HG03064 (cell line): ENCODE measurements around the gene ODAD4.
A peak's percentile ranks its signal among the peaks of the same experiment; 100 is the strongest.

Experiments used
- ATAC-seq: cut with Tn5 transposase; IDR thresholded peaks from one replicate; pipeline ENCODE4 v1.9.1; 2021; ENCODE audit warnings: low read depth; ENCODE audit not compliant: unreplicated experiment

ODAD4 gene, protein sequence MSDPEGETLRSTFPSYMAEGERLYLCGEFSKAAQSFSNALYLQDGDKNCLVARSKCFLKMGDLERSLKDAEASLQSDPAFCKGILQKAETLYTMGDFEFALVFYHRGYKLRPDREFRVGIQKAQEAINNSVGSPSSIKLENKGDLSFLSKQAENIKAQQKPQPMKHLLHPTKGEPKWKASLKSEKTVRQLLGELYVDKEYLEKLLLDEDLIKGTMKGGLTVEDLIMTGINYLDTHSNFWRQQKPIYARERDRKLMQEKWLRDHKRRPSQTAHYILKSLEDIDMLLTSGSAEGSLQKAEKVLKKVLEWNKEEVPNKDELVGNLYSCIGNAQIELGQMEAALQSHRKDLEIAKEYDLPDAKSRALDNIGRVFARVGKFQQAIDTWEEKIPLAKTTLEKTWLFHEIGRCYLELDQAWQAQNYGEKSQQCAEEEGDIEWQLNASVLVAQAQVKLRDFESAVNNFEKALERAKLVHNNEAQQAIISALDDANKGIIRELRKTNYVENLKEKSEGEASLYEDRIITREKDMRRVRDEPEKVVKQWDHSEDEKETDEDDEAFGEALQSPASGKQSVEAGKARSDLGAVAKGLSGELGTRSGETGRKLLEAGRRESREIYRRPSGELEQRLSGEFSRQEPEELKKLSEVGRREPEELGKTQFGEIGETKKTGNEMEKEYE

DNA sequence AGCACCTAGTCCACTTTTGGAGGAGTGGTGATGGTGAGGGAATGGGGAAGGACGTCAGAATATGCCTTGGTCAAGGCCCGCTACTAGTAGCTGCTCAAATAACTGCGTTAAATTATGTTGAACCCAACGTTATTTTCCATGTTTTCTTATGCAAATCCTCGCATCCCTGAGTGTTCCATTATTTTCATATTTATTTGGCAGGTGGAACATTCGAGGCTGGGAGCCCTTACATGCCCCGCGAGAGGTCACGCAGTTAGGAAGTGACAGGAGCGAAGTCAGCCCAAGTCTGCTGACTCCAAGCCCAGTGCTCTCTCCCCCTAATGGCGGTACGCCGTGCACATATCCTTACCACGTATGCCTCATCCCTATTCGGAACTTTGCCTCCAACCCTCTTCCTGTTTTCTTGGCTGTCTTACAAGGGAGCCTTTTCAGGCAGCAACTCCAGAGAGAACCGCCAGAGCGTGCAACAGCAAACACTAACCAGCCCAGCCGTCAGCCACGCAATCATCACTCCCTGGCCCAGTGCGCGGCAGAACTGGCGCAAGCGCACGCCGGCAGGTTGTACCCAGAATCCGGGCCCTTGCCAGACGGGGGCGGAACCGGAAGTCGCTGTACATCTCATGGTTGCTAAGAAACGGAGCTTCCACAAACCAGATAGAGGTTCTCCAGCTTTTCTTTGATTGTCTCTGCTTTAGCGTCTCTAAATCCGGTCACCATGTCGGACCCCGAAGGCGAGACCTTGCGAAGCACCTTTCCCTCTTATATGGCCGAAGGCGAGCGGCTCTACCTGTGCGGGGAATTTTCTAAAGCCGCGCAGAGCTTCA is at the start of gene ODAD4:
ODAD4 (plus strand) TSS at position 609 of the 824 bp plus-strand sequence; CDS start at position 716, 107 bp downstream.
- ATAC-seq, result peak; percentile 76

DNA sequence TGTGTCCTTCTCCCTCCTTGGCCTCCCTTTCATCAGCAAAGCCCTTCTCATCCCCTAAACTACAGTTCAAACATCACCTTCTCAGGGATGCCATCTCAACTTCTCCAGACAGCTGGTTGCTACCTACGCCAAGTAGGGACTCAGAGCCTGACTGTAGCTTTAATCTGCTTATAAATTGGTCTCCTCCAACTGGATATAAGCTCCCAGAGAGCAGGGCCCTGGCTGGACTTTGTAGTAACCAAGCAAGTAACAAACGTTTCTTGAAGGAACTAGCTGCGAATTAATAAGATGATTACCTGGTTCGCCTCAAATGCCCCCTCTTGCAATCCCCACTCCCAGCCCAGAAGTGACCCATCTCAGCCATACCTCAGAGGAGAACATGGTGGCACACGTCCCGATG is 47.7 kb upstream of the ODAD4 start:
- no peak for ATAC-seq

DNA sequence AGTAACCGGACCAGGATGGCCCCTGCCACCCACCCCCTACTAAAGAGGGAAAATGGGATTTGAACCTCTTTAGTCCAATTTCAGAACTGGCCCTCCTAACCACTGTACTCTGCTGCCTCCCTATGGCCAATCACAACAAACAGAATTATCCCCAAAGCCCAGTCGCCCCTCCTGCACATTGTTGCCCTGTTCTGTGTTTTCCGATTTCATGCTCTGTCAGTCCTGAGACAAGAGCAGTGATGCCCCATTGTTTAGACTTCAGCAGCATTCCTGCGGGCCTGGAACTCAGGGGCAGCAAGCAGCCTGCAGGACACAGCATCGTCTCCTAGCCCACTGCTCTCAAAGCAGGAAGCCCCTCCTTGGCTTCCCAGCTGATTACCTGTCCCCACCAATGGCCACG is 44.7 kb upstream of the ODAD4 start:
- no peak for ATAC-seq

DNA sequence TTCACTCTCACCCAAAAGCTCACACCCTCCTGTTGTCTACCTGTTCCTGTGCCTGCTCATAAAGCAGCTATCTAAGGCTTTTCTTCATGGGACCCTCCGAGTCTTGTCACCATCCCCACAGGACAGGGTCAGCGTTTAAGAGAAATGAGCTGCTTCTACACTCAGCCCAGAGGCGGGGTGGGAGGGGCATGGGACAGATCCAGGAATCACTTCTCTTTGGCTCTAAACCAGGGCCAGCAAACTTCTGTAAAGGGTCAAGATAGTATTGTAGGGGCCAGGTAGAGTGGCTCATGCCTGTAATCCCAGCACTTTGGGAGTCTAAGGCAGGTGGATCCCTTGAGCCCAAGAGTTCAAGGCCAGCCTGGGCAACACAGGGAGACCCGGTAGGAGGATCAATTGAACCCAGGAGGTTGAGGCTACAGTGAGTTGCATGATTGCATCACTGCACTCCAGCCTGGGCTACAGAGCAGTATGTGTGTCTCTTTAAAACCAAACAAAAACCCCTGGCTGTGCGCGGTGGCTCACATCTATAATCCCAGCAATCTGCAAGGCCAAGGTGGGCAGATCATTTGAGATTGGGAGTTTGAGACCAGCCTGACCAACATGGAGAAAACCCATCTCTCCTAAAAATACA is 42.0 kb upstream of the ODAD4 start:
- ATAC-seq, result no peak

DNA sequence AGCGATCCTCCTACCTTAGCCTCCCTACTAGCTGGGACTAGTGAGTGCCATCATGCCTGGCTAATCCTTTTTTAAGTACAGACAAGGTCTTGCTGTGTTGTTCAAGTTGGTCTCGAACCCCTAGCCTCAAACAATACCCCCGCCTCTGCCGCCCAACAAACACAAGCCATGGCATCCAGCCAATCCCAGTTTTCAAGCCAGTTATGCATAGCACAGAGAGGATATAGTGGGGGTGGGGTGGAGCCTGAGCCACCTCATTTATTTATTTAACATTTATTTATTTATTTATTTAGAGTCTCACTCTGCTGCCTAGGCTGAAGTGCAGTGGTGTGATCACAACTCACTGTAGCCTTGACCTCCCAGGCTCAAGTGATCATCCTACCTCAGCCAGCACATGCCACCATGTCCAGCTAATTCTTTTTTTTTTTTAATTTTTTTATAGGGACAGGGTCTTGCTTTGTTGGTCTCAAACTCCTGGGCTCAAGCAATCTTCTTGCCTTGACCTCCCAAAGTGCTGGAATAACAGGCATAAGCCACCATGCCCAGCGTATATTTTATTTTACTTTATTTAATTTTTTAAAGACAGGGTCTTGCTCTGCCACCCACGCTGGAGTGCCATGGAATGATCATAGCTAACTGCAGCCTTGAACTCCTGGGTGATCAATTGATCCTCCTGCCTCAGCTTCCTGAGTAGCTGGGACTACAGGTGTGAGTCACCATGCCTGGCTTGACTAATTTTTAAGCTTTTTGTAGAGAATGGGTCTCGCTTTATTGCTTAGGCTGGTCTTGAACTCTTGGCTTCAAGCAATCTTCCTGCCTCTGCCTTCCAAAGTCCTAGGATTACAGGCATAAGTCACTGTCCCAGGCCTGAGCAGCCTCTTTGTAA is 39.0 kb upstream of the ODAD4 start:
- ATAC-seq, result no peak

DNA sequence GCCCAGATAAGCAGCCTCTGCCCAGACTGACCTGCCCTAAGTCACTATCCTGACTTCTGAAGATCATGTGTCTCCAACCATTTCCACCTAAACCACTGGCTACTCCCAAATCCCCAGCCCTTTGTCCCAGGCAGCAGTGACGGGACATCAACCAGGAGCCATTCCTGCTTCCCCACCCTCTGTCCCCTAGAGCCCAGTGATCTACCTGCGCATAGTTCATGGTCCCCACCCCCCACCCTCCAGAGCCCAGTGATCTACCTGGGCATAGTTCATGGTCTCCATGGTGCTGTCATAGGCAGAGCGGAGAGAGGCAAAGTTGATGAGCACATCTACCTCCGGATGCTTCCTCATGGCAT is 38.4 kb upstream of the ODAD4 start:
- ATAC-seq, result no peak

DNA sequence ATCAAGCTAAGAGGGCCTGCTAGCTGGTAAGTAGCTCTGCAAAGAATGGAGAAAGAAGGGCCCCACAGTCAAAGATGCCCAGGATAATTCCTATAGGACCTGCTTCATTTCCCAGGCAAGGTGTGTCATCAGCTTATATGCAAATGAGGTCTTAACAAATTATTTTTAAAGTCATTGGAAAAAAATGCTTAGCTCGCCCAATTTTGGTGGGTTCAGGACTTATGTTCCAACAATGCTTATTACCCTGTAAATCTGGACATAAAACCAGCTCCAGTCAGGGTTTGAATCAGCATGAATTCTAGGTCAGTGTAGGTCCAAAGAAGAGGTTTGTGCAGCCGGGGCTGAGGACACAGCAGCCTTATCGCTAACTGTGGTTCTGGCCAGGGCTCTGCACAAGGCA is 37.0 kb upstream of the ODAD4 start:
- ATAC-seq, result no peak

DNA sequence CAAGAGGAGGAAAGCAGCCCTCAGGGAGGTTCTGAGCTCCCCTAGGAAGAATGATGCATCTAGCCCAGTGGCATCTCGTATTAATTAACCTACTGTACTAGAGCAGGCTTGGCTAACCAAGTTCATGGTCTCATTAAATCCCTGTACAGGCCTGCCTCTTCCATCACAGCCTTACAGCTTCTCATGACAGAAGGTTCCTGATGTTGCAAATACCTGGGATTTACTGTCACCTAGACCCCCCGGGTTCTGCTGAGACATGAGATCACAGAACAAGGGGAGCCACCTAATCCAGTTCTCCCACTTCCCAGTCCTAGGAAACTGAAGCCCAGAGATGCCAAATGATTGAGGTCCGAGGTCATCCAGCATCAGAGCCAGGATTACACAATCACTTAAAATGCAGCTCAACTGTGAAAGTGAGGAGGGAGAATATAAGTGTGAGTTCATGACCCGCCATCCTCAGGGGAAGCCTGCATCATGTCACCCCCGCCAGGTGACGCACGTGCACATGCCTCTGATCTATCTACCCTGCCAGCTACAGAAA is 35.6 kb upstream of the ODAD4 start:
- ATAC-seq, result no peak

DNA sequence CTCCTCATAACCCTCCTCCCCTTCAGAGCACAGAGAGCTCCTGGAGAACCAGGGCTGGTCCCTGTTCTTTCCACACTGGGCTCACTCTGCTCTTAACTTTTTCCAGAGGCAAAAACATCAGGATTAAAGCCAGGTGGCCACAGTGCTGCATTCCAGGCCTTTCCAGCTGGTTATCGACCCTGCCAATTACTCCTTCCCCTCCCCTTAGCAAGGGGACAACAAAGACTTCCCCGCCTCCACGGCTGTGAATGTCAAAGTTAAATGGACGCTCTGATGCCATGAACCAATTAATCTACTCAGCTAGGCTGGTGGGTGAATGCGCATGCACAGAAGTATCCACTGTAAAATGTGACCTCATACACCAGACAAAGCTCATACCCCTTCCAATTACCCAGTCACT is 34.8 kb upstream of the ODAD4 start:
- no peak for ATAC-seq

DNA sequence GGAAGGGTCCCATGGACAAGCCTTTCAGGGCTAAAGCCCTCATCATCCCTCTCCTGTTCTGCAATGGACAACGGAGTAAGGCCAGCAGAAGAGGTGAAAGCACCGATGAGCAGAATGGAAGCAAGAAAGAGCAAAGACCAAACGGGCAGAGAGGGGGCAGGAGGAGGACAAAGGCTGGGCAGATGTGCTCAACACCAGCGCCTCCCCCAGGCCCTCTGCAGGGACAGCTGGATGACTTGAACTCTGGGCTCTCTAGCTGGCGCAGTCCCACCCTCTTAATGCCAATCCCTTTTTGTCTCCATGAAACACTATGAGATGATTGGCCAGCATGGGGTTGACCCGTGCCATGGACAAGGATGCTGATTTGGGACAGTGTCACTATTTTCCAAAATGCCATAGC is 33.7 kb upstream of the ODAD4 start:
- ATAC-seq, result no peak

DNA sequence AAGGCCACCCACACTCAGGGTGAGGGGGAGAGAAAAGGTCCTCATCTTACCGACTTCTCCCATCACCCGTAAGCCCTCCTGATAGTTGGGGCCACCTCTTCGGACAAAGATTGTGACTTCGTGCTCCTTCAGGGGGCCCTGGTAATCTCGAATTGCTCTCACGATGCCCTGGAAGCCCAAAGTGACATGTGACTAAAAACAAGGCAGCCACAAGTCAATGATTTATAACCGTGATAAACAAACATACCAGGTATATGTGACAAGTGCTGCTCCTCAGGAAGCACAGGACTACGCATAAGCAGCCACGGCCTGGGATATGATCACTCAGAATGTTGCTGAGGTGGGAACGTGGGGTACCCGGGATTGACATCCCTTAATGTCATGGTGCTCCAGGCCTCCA is 28.8 kb upstream of the ODAD4 start:
- no peak for ATAC-seq

DNA sequence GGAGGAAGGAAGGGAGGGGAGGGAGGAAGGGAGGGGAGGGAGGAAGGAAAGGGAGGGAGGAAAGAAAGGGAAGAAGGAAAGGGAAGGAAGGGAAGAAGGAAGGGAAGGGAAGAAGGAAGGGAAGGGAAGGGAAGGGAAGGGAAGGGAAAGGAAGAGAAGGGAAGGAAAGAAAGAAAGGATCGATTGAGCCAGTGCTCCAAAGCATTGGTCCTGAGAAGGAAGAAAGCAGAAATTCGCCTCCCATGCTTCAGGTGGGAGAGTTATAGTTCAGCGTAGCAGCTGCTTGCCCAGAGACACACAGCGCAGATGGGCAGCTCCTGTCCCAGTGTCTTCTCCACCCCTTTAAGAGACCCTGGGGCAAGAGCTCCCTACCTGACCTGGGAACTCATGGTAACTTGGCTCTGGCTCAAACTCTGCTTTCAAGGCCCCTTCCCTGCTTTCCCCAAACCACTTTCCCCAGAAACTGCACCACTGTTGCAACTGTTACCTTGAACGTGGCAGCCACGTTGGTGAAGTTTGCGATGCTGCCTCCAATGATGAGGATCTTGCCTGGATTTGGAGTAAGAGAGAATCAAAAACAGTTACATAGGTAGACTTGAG is 26.1 kb upstream of the ODAD4 start:
- no peak for ATAC-seq

DNA sequence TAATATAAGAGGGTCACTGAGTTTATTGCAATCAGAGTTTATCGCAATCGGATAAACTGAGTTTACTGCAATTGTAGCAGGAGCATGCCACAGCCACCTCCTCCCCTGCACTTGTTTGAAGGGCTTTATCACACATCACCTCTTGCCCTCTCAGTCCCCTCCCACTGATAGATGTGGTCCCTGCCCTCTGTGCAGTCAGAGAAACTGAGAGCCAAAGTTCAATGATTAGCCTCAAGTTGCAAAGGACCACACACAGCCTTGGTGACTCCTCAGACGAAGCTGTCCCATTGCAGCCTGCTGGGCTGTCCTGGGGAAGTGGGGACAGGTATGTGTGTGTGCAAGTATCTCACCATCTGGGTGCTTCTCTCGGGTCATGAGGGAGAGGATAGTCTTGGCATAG is 25.2 kb upstream of the ODAD4 start:
- ATAC-seq, result no peak

DNA sequence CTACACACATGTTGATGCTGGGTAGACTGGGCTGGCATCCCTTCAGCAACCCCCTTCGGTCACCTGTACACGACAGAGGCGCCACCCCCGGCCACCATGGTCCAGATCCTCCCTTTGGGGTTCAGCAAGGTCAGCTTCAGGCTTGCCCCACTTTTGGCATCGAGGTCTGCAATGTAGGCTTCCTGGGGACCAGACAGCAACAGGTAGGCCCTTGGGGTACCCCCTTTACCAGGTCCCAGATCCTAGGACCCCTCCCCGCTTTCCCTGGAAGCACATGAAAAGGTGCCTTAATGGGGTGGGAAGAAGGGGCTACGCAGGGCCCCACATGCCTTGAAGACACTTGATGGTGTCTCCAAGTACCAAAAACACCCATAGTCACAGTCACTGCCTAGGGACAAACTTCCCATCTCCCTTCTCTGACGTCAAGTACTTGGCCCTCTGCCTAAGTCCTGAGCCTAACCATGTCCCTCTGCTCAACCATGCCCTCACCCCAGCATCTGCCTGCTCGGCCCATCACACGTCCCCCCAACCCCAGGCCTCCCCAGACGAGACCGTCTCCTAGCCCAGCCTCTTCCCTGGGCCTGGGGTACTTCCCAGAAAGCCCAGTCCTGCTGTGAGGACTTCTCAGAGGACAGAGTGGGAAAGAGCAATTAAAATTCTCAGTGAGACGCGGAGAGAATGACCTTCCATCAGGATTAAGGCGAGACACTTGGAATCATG is 23.8 kb upstream of the ODAD4 start:
- no peak for ATAC-seq

DNA sequence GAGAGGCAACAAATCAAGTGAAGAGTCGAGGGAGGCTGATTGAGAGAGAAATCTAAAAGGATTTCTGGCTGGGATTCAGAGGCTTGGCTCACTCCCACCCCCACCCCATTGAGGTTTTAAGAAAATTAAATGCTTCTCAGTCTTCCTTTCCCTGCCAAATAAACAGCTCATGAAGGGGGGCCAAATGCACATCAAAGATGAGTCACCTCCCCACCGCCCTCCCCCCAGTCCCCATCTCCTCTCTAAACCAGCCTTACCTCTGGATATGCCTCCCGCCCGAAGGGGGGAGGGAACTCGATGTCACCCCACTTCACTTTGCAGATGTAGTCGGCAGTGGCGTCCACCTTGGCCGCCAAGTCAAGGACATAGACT is 23.2 kb upstream of the ODAD4 start:
- ATAC-seq, result no peak

DNA sequence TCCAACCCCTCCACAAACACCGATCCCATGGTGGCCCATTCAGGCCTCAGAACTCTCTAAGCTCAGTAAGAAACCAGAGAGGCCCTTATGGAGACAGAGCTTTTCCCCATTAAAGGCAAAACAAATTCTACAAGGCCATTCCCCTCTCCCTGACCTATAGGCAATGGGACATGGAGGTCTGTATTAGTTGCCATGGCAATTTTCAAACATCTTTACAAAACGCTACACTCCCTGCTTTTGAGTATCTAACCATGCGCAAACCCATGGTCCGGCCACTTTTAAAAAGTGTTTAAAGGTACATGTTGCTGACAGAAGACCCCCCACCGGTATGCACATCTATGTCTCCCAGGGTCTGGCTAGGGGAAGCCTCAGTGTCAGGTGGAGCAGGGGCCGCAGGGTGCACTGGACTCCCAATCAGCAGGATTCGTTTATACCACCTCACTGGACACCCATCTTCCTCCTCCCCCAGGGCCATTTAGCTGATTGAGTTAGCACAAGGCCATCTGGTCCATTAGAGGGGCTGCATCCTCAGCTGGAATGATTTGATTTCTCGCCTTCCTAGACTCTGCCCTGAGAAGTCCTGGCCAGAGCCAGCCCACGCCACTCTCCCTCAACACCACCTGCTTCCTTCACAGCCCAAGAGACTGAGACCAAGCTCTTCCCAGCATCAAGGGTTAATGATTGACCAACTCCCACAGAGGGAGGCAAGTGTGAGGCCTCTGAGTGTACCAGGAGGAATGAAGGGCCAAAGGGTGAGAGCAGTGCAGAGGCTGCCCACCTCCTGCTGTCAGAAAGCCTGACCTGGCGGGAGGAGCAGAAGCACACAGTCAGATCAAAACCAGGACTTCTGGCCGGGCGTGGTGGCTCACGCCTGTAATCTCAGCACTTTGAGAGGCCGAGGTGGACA is 22.5 kb upstream of the ODAD4 start:
- no peak for ATAC-seq

DNA sequence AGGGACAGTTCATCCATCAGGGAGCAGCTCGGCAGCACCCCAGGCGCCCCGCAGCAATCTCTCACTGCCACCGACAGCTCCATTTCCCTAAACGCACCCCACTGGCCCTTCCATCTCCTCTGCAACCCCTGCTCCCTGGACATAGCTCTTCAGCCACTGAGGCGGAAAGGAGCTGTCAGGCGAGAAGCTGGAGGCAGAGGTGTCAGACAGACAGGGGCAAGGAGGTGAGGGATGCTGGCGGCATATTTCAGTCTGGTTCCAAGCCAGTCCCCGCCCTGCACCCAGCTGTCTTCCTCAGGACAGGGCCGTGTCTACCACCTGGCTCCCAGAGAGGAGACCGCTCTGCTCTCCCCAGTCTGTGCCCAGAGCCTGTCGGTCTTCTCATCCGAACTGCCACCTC is 21.3 kb upstream of the ODAD4 start:
- ATAC-seq, result no peak
